CD14-positive monocyte (primary cell): Measurements from ENCODE around the gene MTX2. TPM values are rescaled to one million over a fixed set of nuclear protein-coding genes. Genes with fewer than 3 reads are reported as not detected.

Experiments
- DNase-seq, 3 donors: peaks; one replicate each; pipeline ENCODE4 v3.0.0-alpha.2; 2011 to 2022
- H2AFZ ChIP-seq: 2 replicates; pipeline ENCODE4 v1.6.0; 2012; ENCODE audit warnings: mild to moderate bottlenecking, low read depth, low read length, inconsistent platforms; ENCODE audit not compliant: insufficient read depth, poor library complexity, severe bottlenecking
- H3K27ac ChIP-seq, 2 donors: 1 replicate in 1 of 2; 2 replicates in 1 of 2; pipeline ENCODE4 v1.5.1; 2012 to 2013; ENCODE audit warnings: low read length in 2 of 2, control low read depth in 1 of 2, inconsistent platforms in 1 of 2, low read depth in 1 of 2, mild to moderate bottlenecking in 1 of 2
- H3K27me3 ChIP-seq, 2 donors: one replicate each; pipeline versions ENCODE4 v1.6.0 to v1.6.1; 2011 to 2013; ENCODE audit warnings: low read length in 2 of 2; ENCODE audit not compliant: control insufficient read depth in 2 of 2, insufficient read depth in 2 of 2
- H3K36me3 ChIP-seq, 2 donors: replicated peaks in 1 of 2; 1 replicate in 1 of 2; 2 replicates in 1 of 2; pipeline versions ENCODE4 v1.5.1 to v1.6.1; 2012 to 2013; ENCODE audit warnings: low read length in 2 of 2, control low read depth in 1 of 2, inconsistent platforms in 1 of 2, mild to moderate bottlenecking in 1 of 2; ENCODE audit not compliant: insufficient read depth in 2 of 2, control insufficient read depth in 1 of 2
- H3K4me1 ChIP-seq, 2 donors: 1 replicate in 1 of 2; 2 replicates in 1 of 2; pipeline versions ENCODE4 v1.5.1 to v1.6.1; 2012 to 2013; ENCODE audit warnings: low read length in 2 of 2, control low read depth in 1 of 2, inconsistent platforms in 1 of 2, mild to moderate bottlenecking in 1 of 2, moderate library complexity in 1 of 2; ENCODE audit not compliant: insufficient read depth in 2 of 2, control insufficient read depth in 1 of 2
- H3K4me2 ChIP-seq: replicated peaks from 2 replicates; pipeline ENCODE3; 2012; ENCODE audit warnings: low read length, moderate library complexity, mild to moderate bottlenecking; ENCODE audit not compliant: poor library complexity, severe bottlenecking; ENCODE audit errors: extremely low read depth
- H3K4me3 ChIP-seq, 3 experiments: fragments of 200-600 bp in 1 of 3; sonication (generic) in 1 of 3; replicated peaks in 1 of 3; 1 replicate in 2 of 3; 2 replicates in 1 of 3; pipeline ENCODE4 v1.5.1; 2011 to 2013; ENCODE audit warnings: low read length in 3 of 3, mild to moderate bottlenecking in 3 of 3, control low read depth in 2 of 3, low read depth in 2 of 3, inconsistent platforms in 1 of 3, moderate library complexity in 1 of 3
- H3K79me2 ChIP-seq: 2 replicates; pipeline ENCODE4 v1.6.0; 2012; ENCODE audit warnings: mild to moderate bottlenecking, control low read depth, inconsistent platforms, low read length, moderate library complexity; ENCODE audit not compliant: insufficient read depth
- H3K9ac ChIP-seq: 2 replicates; pipeline ENCODE4 v1.6.0; 2017; ENCODE audit warnings: low read length, mild to moderate bottlenecking; ENCODE audit not compliant: insufficient read depth, poor library complexity, severe bottlenecking
- H3K9me3 ChIP-seq, 2 donors: replicated peaks in 1 of 2; 1 replicate in 1 of 2; 2 replicates in 1 of 2; pipeline versions ENCODE4 v1.5.1 to v1.6.1; 2012 to 2013; ENCODE audit warnings: low read length in 2 of 2, control low read depth in 1 of 2; ENCODE audit not compliant: control insufficient read depth in 1 of 2, insufficient read depth in 1 of 2
- H4K20me1 ChIP-seq: 2 replicates; pipeline ENCODE4 v1.6.0; 2012; ENCODE audit warnings: mild to moderate bottlenecking, low read length, control low read depth, moderate library complexity; ENCODE audit not compliant: insufficient read depth
- H3K27ac Mint-ChIP-seq, 7 donors: one replicate each; pipeline ENCODE4 v1.8.0; 2020; ENCODE audit warnings: mild to moderate bottlenecking in 7 of 7, mixed read lengths in 7 of 7, moderate library complexity in 6 of 7, inconsistent platforms in 2 of 7
- H3K27me3 Mint-ChIP-seq, 3 donors: one replicate each; pipeline ENCODE4 v1.8.0; 2021 to 2022; ENCODE audit warnings: low read depth in 3 of 3, mild to moderate bottlenecking in 3 of 3, mixed read lengths in 3 of 3, moderate library complexity in 3 of 3, inconsistent platforms in 1 of 3
- H3K36me3 Mint-ChIP-seq, 2 donors: one replicate each; pipeline ENCODE4 v1.8.0; 2020; ENCODE audit warnings: mixed read lengths in 2 of 2, inconsistent platforms in 1 of 2, mild to moderate bottlenecking in 1 of 2
- H3K4me1 Mint-ChIP-seq: one replicate; pipeline ENCODE4 v1.8.0; 2020; ENCODE audit warnings: mild to moderate bottlenecking, mixed read lengths
- H3K4me3 Mint-ChIP-seq, 2 donors: one replicate each; pipeline ENCODE4 v1.8.0; 2020; ENCODE audit warnings: mild to moderate bottlenecking in 2 of 2, mixed read lengths in 2 of 2, moderate library complexity in 1 of 2
- H3K9me3 Mint-ChIP-seq, 7 donors: one replicate each; pipeline ENCODE4 v1.8.0; 2020 to 2022; ENCODE audit warnings: mixed read lengths in 7 of 7, mild to moderate bottlenecking in 6 of 7, moderate library complexity in 6 of 7, inconsistent platforms in 2 of 7
- CTCF ChIP-seq: fragments of 200-600 bp; IDR thresholded peaks from one replicate; pipeline ENCODE4 v1.8.0; 2022; ENCODE audit warnings: antibody characterized with exemption, mild to moderate bottlenecking
- WGBS: methylation state at CpG from one replicate; pipeline ENCODE4 v1.1.5; 2013; ENCODE audit warnings: missing lambda C conversion rate; ENCODE audit not compliant: insufficient coverage; 5-methylcytosine and 5-hydroxymethylcytosine counted together
- intact Hi-C, 2 donors: fragments of 100-400 bp; cut with micrococcal nuclease; formaldehyde crosslinking; loops; one replicate each; pipeline versions ENCODE4 v1.15.0 to v1.15.1; 2023
- polyA plus RNA-seq, 3 donors: library from polyadenylated mRNA; depleted of rRNA in 1 of 3; unstranded in 2 of 3; stranded (reverse) in 1 of 3; fragments of 300-500 nt in 2 of 3; fragments of >200 nt in 1 of 3; fragmentation: Illumina TruSeq in 2 of 3; gene quantifications; 1 replicate in 2 of 3; 2 replicates in 1 of 3; pipeline ENCODE4 v1.2.3, GENCODE V29; 2012 to 2021

Gene MTX2
- polyA plus RNA-seq, 3 donors = 7.6 to 9.8 (median 7.6) TPM

GRCh38 chr2:176330612-176331011 is 61.4 kb downstream of the MTX2 start:
- Mint-ChIP-seq H3K4me3 (no peak overlapping the region), H3K4me1 (no peaks in the 10 kb centered on the region), H3K27me3 (no peaks in the 10 kb centered on the region), H3K9me3 (no peaks in the 10 kb centered on the region), H3K36me3 (peaks cover 6 to 21% of the 10 kb centered on the region in 2 donors), H3K27ac (no peak overlapping the region)
- H3K27me3 ChIP-seq = no peaks in the 10 kb centered on the region
- peaks cover 0 to 2% of the 10 kb centered on the region in 2 donors for H3K36me3 ChIP-seq
- no peak for DNase-seq
- no peaks in the 10 kb centered on the region for H3K4me1 ChIP-seq
- H3K9me3 ChIP-seq = no peaks in the 10 kb centered on the region
- no peak overlapping the region for H3K4me2 ChIP-seq
- H3K79me2 ChIP-seq = no peaks in the 10 kb centered on the region
- H3K27ac ChIP-seq = no peak overlapping the region
- H2AFZ ChIP-seq = no peak overlapping the region
- TF ChIP-seq CTCF = no peak
- H3K9ac ChIP-seq = no peak overlapping the region
- H3K4me3 ChIP-seq = no peak overlapping the region
- H4K20me1 ChIP-seq = no peaks in the 10 kb centered on the region
- no CpG with 5 or more reads among the region's 1 CpG for WGBS
- intact Hi-C loops = no loop called here

GRCh38 chr2:176331646-176332045 is 62.4 kb downstream of the MTX2 start:
- Mint-ChIP-seq H3K27ac (no peak overlapping the region), H3K36me3 (peaks cover 6 to 21% of the 10 kb centered on the region in 2 donors), H3K27me3 (no peaks in the 10 kb centered on the region), H3K9me3 (no peaks in the 10 kb centered on the region), H3K4me3 (no peak overlapping the region), H3K4me1 (no peaks in the 10 kb centered on the region)
- H3K4me1 ChIP-seq = no peaks in the 10 kb centered on the region
- H3K9ac ChIP-seq = no peak overlapping the region
- H3K4me3 ChIP-seq = no peak overlapping the region
- no peak for DNase-seq
- H3K27ac ChIP-seq = no peak overlapping the region
- no peaks in the 10 kb centered on the region for H3K79me2 ChIP-seq
- no peaks in the 10 kb centered on the region for H4K20me1 ChIP-seq
- no peaks in the 10 kb centered on the region for H3K27me3 ChIP-seq
- TF ChIP-seq CTCF = no peak
- H2AFZ ChIP-seq = no peak overlapping the region
- H3K9me3 ChIP-seq = no peaks in the 10 kb centered on the region
- intact Hi-C loops = no loop called here
- H3K36me3 ChIP-seq = peaks cover 0 to 2% of the 10 kb centered on the region in 2 donors
- no peak overlapping the region for H3K4me2 ChIP-seq
- no CpG with 5 or more reads among the region's 1 CpG for WGBS
